Measurements from ENCODE around the gene ATG4B. TPM values are rescaled to one million over a fixed set of nuclear protein-coding genes. Genes with fewer than 3 reads are reported as not detected.

ATG4B gene
- total RNA-seq, 1 donor from 2014 or later: 94.9 TPM

GRCh38 chr2:241637795-241638660, 535 bp downstream of the ATG4B start:
- intact Hi-C loops (cut with micrococcal nuclease): loop anchor here (1.0 to 5.0 kb wide), 12 partner anchors 21 to 1501 kb away; partner anchors contain the start of genes COPS9, D2HGDH, DTYMK and DUSP28

GRCh38 chr2:241638940-241639339, 1.4 kb downstream of the ATG4B start:
- intact Hi-C loops (cut with micrococcal nuclease): loop anchor here (1.0 to 5.0 kb wide), 5 partner anchors 29 to 1502 kb away; partner anchors contain the start of genes COPS9, DTYMK, DUSP28 and PPP1R7

- intact Hi-C loops (cut with micrococcal nuclease): loop anchor here (5.0 kb wide), 2 partner anchors 1077 to 1502 kb away; partner anchors contain the start of genes COPS9 and DUSP28
Observed at GRCh38 chr2:241639385-241639784, 1.9 kb downstream of the ATG4B start.

GRCh38 chr2:241640165-241640795, 2.8 kb downstream of the ATG4B start:
- intact Hi-C loops (cut with micrococcal nuclease): no loop called here

GRCh38 chr2:241641631-241642030, 4.1 kb downstream of the ATG4B start:
- intact Hi-C loops (cut with micrococcal nuclease): no loop called here

GRCh38 chr2:241645056-241645914, 7.8 kb downstream of the ATG4B start:
- intact Hi-C loops (cut with micrococcal nuclease): no loop called here

- intact Hi-C loops (cut with micrococcal nuclease): no loop called here
Observed at GRCh38 chr2:241645915-241646645, 8.6 kb downstream of the ATG4B start.

GRCh38 chr2:241648453-241648852, 11.0 kb downstream of the ATG4B start:
- intact Hi-C loops (cut with micrococcal nuclease): no loop called here

- intact Hi-C loops (cut with micrococcal nuclease): no loop called here
Observed at GRCh38 chr2:241649404-241649803, 11.9 kb downstream of the ATG4B start.

GRCh38 chr2:241649927-241650326, 12.4 kb downstream of the ATG4B start:
- intact Hi-C loops (cut with micrococcal nuclease): no loop called here

GRCh38 chr2:241652142-241652541, 14.6 kb downstream of the ATG4B start:
- intact Hi-C loops (cut with micrococcal nuclease): no loop called here

- intact Hi-C loops (cut with micrococcal nuclease): no loop called here
Observed at GRCh38 chr2:241652722-241653121, 15.2 kb downstream of the ATG4B start.

- intact Hi-C loops (cut with micrococcal nuclease): no loop called here
Observed at GRCh38 chr2:241653210-241653750, 15.8 kb downstream of the ATG4B start.

- intact Hi-C loops (cut with micrococcal nuclease): no loop called here
Observed at GRCh38 chr2:241654551-241654950, 17.1 kb downstream of the ATG4B start.

- intact Hi-C loops (cut with micrococcal nuclease): loop anchor here (5.0 kb wide), 1 partner anchor 808 kb away; no protein-coding TSS in a partner anchor
Observed at GRCh38 chr2:241655516-241656189, 18.2 kb downstream of the ATG4B start.

- intact Hi-C loops (cut with micrococcal nuclease): loop anchor here (5.0 kb wide), 1 partner anchor 809 kb away; no protein-coding TSS in a partner anchor
Observed at GRCh38 chr2:241656190-241656741, 18.8 kb downstream of the ATG4B start.

- intact Hi-C loops (cut with micrococcal nuclease): loop anchor here (5.0 kb wide), 1 partner anchor 811 kb away; no protein-coding TSS in a partner anchor
Observed at GRCh38 chr2:241657786-241658254, 20.3 kb downstream of the ATG4B start.

GRCh38 chr2:241658296-241658695, 20.8 kb downstream of the ATG4B start:
- intact Hi-C loops (cut with micrococcal nuclease): loop anchor here (5.0 kb wide), 1 partner anchor 811 kb away; no protein-coding TSS in a partner anchor

- intact Hi-C loops (cut with micrococcal nuclease): loop anchor here (5.0 kb wide), 1 partner anchor 812 kb away; no protein-coding TSS in a partner anchor
Observed at GRCh38 chr2:241659150-241659739, 21.8 kb downstream of the ATG4B start.

Data from T-helper 1 cell treated with Interleukin-12 subunit alpha and Interleukin-12 subunit beta and Interleukin-4 antibody, amounts not matched to agents 30 ng/mL and 1 ng/mL, for 36 hours (primary cell).